Transverse colon (tissue), 4 donors: ENCODE results near the gene GCLM.

Experiments
- CTCF ChIP-seq, 5 experiments: fragments of 200-600 bp in 3 of 5; fragments of 450-650 bp in 2 of 5; sonication (generic) in 3 of 5; IDR thresholded peaks; 1 replicate in 2 of 5; 2 replicates in 3 of 5; pipeline ENCODE4 v1.5.1; 2016 to 2017; ENCODE audit warnings: antibody characterized with exemption in 5 of 5, inconsistent platforms in 3 of 5, mild to moderate bottlenecking in 2 of 5, moderate library complexity in 1 of 5
- POLR2AphosphoS5 ChIP-seq, 3 donors: sonication (generic); formaldehyde crosslinking; IDR thresholded peaks; one replicate each; pipeline ENCODE4 v1.6.1; 2016; ENCODE audit warnings: antibody characterized with exemption in 3 of 3

GRCh38 chr1:93910305-93910704 is 1.1 kb upstream of the GCLM start:
- TF ChIP-seq CTCF (IDR thresholded peaks at IDR 0.05) (no peak), POLR2AphosphoS5 (IDR thresholded peaks at IDR 0.05) (no peak)
